IMR-90 (cell line): ENCODE measurements around the gene CDC73. TPM values are rescaled to one million over a fixed set of nuclear protein-coding genes. Genes with fewer than 3 reads are reported as not detected.

ENCODE experiments used
- ATAC-seq: fragments of 200-7000 bp; cut with Tn5 transposase; 2 replicates; pipeline ENCODE4 v1.9.1; 2020; ENCODE audit warnings: low read depth, mild to moderate bottlenecking, moderate library complexity
- BruUV-seq: library from RNA; stranded (reverse); fragments of 400-500 nt; replicated peaks from 2 replicates; lab custom pipeline; 2021; lab: Mats Ljungman, UMichigan
- CTCF ChIA-PET: fragments of 300-600 bp; formaldehyde crosslinking; extraction: SDS; loops from one replicate; lab custom pipeline; 2021; ENCODE audit warnings: antibody characterized with exemption; lab: Yijun Ruan, JAX
- POLR2A ChIA-PET: fragments of 300-600 bp; sonication (Branson Sonifier 250); formaldehyde crosslinking; loops from one replicate; lab custom pipeline; 2022; ENCODE audit warnings: antibody characterized with exemption; ENCODE audit not compliant: unreplicated experiment; lab: Charles Lee
- DNase-seq: peaks from one replicate; pipeline ENCODE4 v3.0.0; 2013
- H2AFZ ChIP-seq: replicated peaks from 2 replicates; pipeline ENCODE3; 2013; ENCODE audit warnings: low read length, mild to moderate bottlenecking; ENCODE audit not compliant: poor library complexity
- H2AK5ac ChIP-seq: 2 replicates; pipeline ENCODE4 v1.6.1; 2013; ENCODE audit warnings: low read depth, low read length, inconsistent platforms
- H2AK9ac ChIP-seq: replicated peaks from 2 replicates; pipeline ENCODE3; 2013; ENCODE audit warnings: mild to moderate bottlenecking, low read depth, low read length, moderate library complexity; ENCODE audit not compliant: poor library complexity
- H2BK120ac ChIP-seq: 2 replicates; pipeline ENCODE4 v1.6.1; 2013; ENCODE audit warnings: low read depth, low read length, inconsistent platforms
- H2BK15ac ChIP-seq: 3 replicates; pipeline ENCODE4 v1.6.1; 2013; ENCODE audit warnings: low read depth, low read length, inconsistent platforms
- H2BK20ac ChIP-seq: 2 replicates; pipeline ENCODE4 v1.6.1; 2013; ENCODE audit warnings: low read depth, mild to moderate bottlenecking, inconsistent platforms, low read length, moderate library complexity
- H2BK5ac ChIP-seq: 2 replicates; pipeline ENCODE4 v1.6.1; 2013; ENCODE audit warnings: mild to moderate bottlenecking, low read depth, low read length, inconsistent platforms; ENCODE audit not compliant: poor library complexity, severe bottlenecking
- H3K14ac ChIP-seq: replicated peaks from 2 replicates; pipeline ENCODE4 v1.6.1; 2013; ENCODE audit warnings: low read depth, low read length, inconsistent platforms
- H3K18ac ChIP-seq: 2 replicates; pipeline ENCODE4 v1.6.1; 2013; ENCODE audit warnings: low read depth, low read length, control low read depth
- H3K23ac ChIP-seq: 2 replicates; pipeline ENCODE4 v1.6.1; 2013; ENCODE audit warnings: low read depth, low read length, inconsistent platforms
- H3K27ac ChIP-seq: 2 replicates; pipeline ENCODE4 v1.5.1; 2013; ENCODE audit warnings: mild to moderate bottlenecking, control low read depth, low read length; ENCODE audit not compliant: insufficient read depth
- H3K27me3 ChIP-seq: 2 replicates; pipeline ENCODE4 v1.6.1; 2013; ENCODE audit warnings: low read length; ENCODE audit not compliant: control insufficient read depth, insufficient read depth
- H3K36me3 ChIP-seq: 2 replicates; pipeline ENCODE4 v1.6.1; 2013; ENCODE audit warnings: low read length, mixed read lengths; ENCODE audit not compliant: control insufficient read depth, insufficient read depth
- H3K4ac ChIP-seq: 2 replicates; pipeline ENCODE4 v1.6.1; 2013; ENCODE audit warnings: low read depth, low read length, inconsistent platforms
- H3K4me1 ChIP-seq: 2 replicates; pipeline ENCODE4 v1.6.1; 2013; ENCODE audit warnings: low read length, mixed read lengths; ENCODE audit not compliant: control insufficient read depth, insufficient read depth
- H3K4me2 ChIP-seq: 2 replicates; pipeline ENCODE4 v1.6.1; 2013; ENCODE audit warnings: low read depth, mild to moderate bottlenecking, control low read depth, low read length, moderate library complexity
- H3K4me3 ChIP-seq: 2 replicates; pipeline ENCODE4 v1.5.1; 2013; ENCODE audit warnings: low read depth, mild to moderate bottlenecking, control low read depth, low read length, moderate library complexity; ENCODE audit not compliant: insufficient read depth
- H3K56ac ChIP-seq: 2 replicates; pipeline ENCODE4 v1.6.1; 2013; ENCODE audit warnings: low read length, inconsistent platforms; ENCODE audit not compliant: insufficient read depth; ENCODE audit errors: extremely low read depth
- H3K79me1 ChIP-seq, 2 experiments: 2 replicates each; pipeline ENCODE4 v1.6.1; 2013; ENCODE audit warnings: low read length in 2 of 2, inconsistent platforms in 1 of 2, low read depth in 1 of 2
- H3K9ac ChIP-seq: 2 replicates; pipeline ENCODE4 v1.6.1; 2013; ENCODE audit warnings: low read depth, low read length, control low read depth
- H3K9me1 ChIP-seq: 2 replicates; pipeline ENCODE4 v1.6.1; 2013; ENCODE audit warnings: low read length, inconsistent platforms; ENCODE audit not compliant: insufficient read depth
- H3K9me3 ChIP-seq: 2 replicates; pipeline ENCODE4 v1.6.1; 2013; ENCODE audit warnings: low read length; ENCODE audit not compliant: control insufficient read depth, insufficient read depth
- H4K20me1 ChIP-seq: 2 replicates; pipeline ENCODE4 v1.6.1; 2013; ENCODE audit warnings: low read length, inconsistent platforms; ENCODE audit not compliant: insufficient read depth
- H4K5ac ChIP-seq: 2 replicates; pipeline ENCODE4 v1.6.1; 2013; ENCODE audit warnings: mild to moderate bottlenecking, low read depth, low read length, control low read depth
- H4K8ac ChIP-seq, 2 experiments: 2 replicates each; pipeline ENCODE4 v1.6.1; 2013; ENCODE audit warnings: low read depth in 2 of 2, low read length in 2 of 2, control low read depth in 1 of 2, inconsistent platforms in 1 of 2
- H4K91ac ChIP-seq: 2 replicates; pipeline ENCODE4 v1.6.1; 2013; ENCODE audit warnings: low read depth, low read length, inconsistent platforms; ENCODE audit not compliant: insufficient read depth
- CTCF ChIP-seq: conservative IDR thresholded peaks from 2 replicates; pipeline ENCODE4 v1.5.1; 2012; ENCODE audit warnings: mild to moderate bottlenecking, low read depth, low read length, improper control_type of control experiment
- RAD21 ChIP-seq: IDR thresholded peaks from 2 replicates; pipeline ENCODE4 v1.6.1; 2012; ENCODE audit warnings: low read length, improper control_type of control experiment
- RCOR1 ChIP-seq: IDR thresholded peaks from 2 replicates; pipeline ENCODE4 v1.6.1; 2012; ENCODE audit warnings: mild to moderate bottlenecking, low read length, improper control_type of control experiment; ENCODE audit not compliant: insufficient replicate concordance
- SMC3 ChIP-seq: fragments of 150-350 bp; IDR thresholded peaks from 2 replicates; pipeline ENCODE4 v1.6.1; 2016; ENCODE audit warnings: low read depth, mild to moderate bottlenecking, antibody characterized with exemption, low read length, moderate library complexity
- WGBS, 2 experiments: methylation state at CpG; one replicate each; pipeline versions ENCODE4 v1.1.5 to v1.1.7; 2013; ENCODE audit warnings: missing lambda C conversion rate in 2 of 2; ENCODE audit not compliant: insufficient read length in 1 of 2; ENCODE audit errors: extremely low coverage in 2 of 2; 5-methylcytosine and 5-hydroxymethylcytosine counted together
- dilution Hi-C: fragments of 300-500 bp; cut with HindIII; formaldehyde crosslinking; loops from one replicate; pipeline ENCODE4 v1.14.3; 2018; ENCODE audit warnings: low sequenced_read_pairs; ENCODE audit not compliant: unreplicated experiment
- in situ Hi-C: fragments of 300-500 bp; cut with MboI; formaldehyde crosslinking; loops from 3 replicates; pipeline ENCODE4 v1.14.3; 2019; ENCODE audit warnings: low sequenced_read_pairs, inconsistent platforms, mixed read lengths
- intact Hi-C: fragments of 100-400 bp; cut with micrococcal nuclease; formaldehyde crosslinking; loops from 2 replicates; pipeline ENCODE4 v1.10.0; 2022
- polyA plus RNA-seq, 3 experiments: library from polyadenylated mRNA; depleted of rRNA; stranded (reverse); fragments of >200 nt; gene quantifications; 2 replicates each; pipeline ENCODE4 v1.2.3, GENCODE V29; 2012; ENCODE audit warnings: low replicate concordance in 1 of 3
- total RNA-seq: library from RNA; depleted of rRNA; stranded (reverse); fragments of >200 nt; gene quantifications from 2 replicates; pipeline ENCODE4 v1.2.3, GENCODE V29; 2012

The CDC73 gene
- total and polyA plus RNA-seq, 2 of the 4 experiments (the other 2 are of a cell fraction) = 22.1 to 29.6 TPM

GRCh38 chr1:193183019-193183627, 61.3 kb downstream of the CDC73 start:
- Histone ChIP-seq H2BK20ac (no peak overlapping the region), H2AK5ac (no peak overlapping the region), H3K79me1 (peaks cover 6 to 33% of the 10 kb centered on the region in 2 experiments; a peak in 3 of 4 replicates), H3K4me1 (peaks cover 6% of the 10 kb centered on the region; the same call in 1 of the 2 replicates), H4K8ac (no peak overlapping the region), H2BK5ac (peak overlapping the region; percentile 24), H3K4ac (no peak overlapping the region), H3K56ac (no peak overlapping the region), H3K18ac (no peak overlapping the region; the same call in 1 of the 2 replicates), H4K91ac (no peak overlapping the region), H2AK9ac (no peak overlapping the region), H3K4me3 (peak overlapping the region; percentile 32; the same call in 1 of the 2 replicates), H3K27ac (peak overlapping the region; percentile 52; the same call in 1 of the 2 replicates), H2BK120ac (no peak overlapping the region), H3K27me3 (no peaks in the 10 kb centered on the region), H3K4me2 (peak overlapping the region; percentile 83), H3K9me1 (no peaks in the 10 kb centered on the region), H3K23ac (no peak overlapping the region), H3K36me3 (no peaks in the 10 kb centered on the region), H2BK15ac (no peak overlapping the region), H2AFZ (no peak overlapping the region), H3K9me3 (no peaks in the 10 kb centered on the region), H3K9ac (peak overlapping the region; percentile 37; the same call in 1 of the 2 replicates), H4K5ac (no peak overlapping the region), H3K14ac (no peak overlapping the region), H4K20me1 (peaks cover 7% of the 10 kb centered on the region; the same call in 1 of the 2 replicates)
- peak; percentile 79 for TF ChIP-seq RAD21
- no peak for TF ChIP-seq RCOR1
- peak; percentile 60 for TF ChIP-seq SMC3
- TF ChIP-seq CTCF = peak; percentile 77
- in situ Hi-C loops (loop anchor here (25.0 kb wide), 2 partner anchors 379 to 1104 kb away; no protein-coding TSS in a partner anchor), dilution Hi-C loops (no loop called here), intact Hi-C loops (loop anchor here (1.0 to 10.0 kb wide), 5 partner anchors 154 to 1112 kb away; no protein-coding TSS in a partner anchor)
- no TSS peak for BruUV-seq
- DNase-seq = peak; percentile 71
- CTCF ChIA-PET = interaction anchor here (0.5 to 1.1 kb wide), 4 partner anchors 129 to 1867 kb away, joined by 3 to 4 read pairs (median 4); no protein-coding TSS in a partner anchor
- POLR2A ChIA-PET = no interaction called here
- ATAC-seq = peak; percentile 74
- no CpG with 5 or more reads among the region's 2 CpGs for WGBS, 2 experiments
